Heart left ventricle (tissue), 16 donors: ENCODE measurements around the gene ST6GALNAC5. TPM values are rescaled to one million over a fixed set of nuclear protein-coding genes. Genes with fewer than 3 reads are reported as not detected.

Experiments used
- ATAC-seq, 4 donors: fragments of 200-7000 bp; cut with Tn5 transposase; one replicate each; pipeline ENCODE4 v1.9.1; 2020 to 2022; ENCODE audit warnings: moderate library complexity in 4 of 4, mild to moderate bottlenecking in 3 of 4, moderate number of reproducible peaks in 1 of 4
- DNase-seq, 5 donors: peaks; one replicate each; pipeline ENCODE4 v3.0.0-alpha.2; 2020
- H3K27ac ChIP-seq, 12 donors: fragments of 200-600 bp; sonication (generic) in 4 of 12; one replicate each; pipeline versions ENCODE4 v1.5.0 to v1.8.0; 2016 to 2022; ENCODE audit warnings: mild to moderate bottlenecking in 2 of 12
- H3K27me3 ChIP-seq, 9 donors: fragments of 200-600 bp; sonication (generic) in 2 of 9; one replicate each; pipeline versions ENCODE4 v1.5.1 to v1.8.0; 2016 to 2022; ENCODE audit warnings: mild to moderate bottlenecking in 3 of 9
- H3K36me3 ChIP-seq, 9 donors: fragments of 200-600 bp; sonication (generic) in 2 of 9; one replicate each; pipeline versions ENCODE4 v1.5.0 to v1.8.0; 2018 to 2022; ENCODE audit warnings: mild to moderate bottlenecking in 2 of 9
- H3K4me1 ChIP-seq, 12 donors: fragments of 200-600 bp; sonication (generic) in 4 of 12; one replicate each; pipeline versions ENCODE4 v1.5.0 to v1.8.0; 2016 to 2022; ENCODE audit warnings: mild to moderate bottlenecking in 3 of 12
- H3K4me3 ChIP-seq, 12 donors: fragments of 200-600 bp; sonication (generic) in 4 of 12; one replicate each; pipeline versions ENCODE4 v1.5.0 to v1.8.0; 2017 to 2022; ENCODE audit warnings: mild to moderate bottlenecking in 9 of 12, moderate library complexity in 4 of 12
- H3K9me3 ChIP-seq, 12 donors: fragments of 200-600 bp; sonication (generic) in 4 of 12; one replicate each; pipeline versions ENCODE4 v1.5.0 to v1.8.0; 2016 to 2022; ENCODE audit warnings: mild to moderate bottlenecking in 1 of 12
- CTCF ChIP-seq, 12 donors: fragments of 200-600 bp; sonication (generic) in 4 of 12; IDR thresholded peaks; one replicate each; pipeline versions ENCODE4 v1.5.0 to v1.8.0; 2018 to 2022; ENCODE audit warnings: antibody characterized with exemption in 12 of 12, mild to moderate bottlenecking in 5 of 12
- POLR2A ChIP-seq, 2 donors: fragments of 450-650 bp; IDR thresholded peaks; one replicate each; pipeline ENCODE4 v1.6.1; 2017; ENCODE audit warnings: antibody characterized with exemption in 2 of 2, mild to moderate bottlenecking in 2 of 2, moderate library complexity in 2 of 2
- WGBS, 4 donors: extraction: QIAGEN DNeasy Blood & Tissue Kit in 2 of 4; methylation state at CpG; one replicate each; pipeline versions ENCODE4 v1.1.5 to v1.1.7; 2013 to 2018; 5-methylcytosine and 5-hydroxymethylcytosine counted together
- intact Hi-C, 10 donors: fragments of 100-400 bp; cut with DNase I; formaldehyde crosslinking; loops; one replicate each; pipeline versions ENCODE4 v1.11.1 to v1.14.2; 2022
- polyA plus RNA-seq, 2 donors: library from polyadenylated mRNA; stranded (reverse); fragments of 200-250 nt; gene quantifications; one replicate each; pipeline ENCODE4 v1.2.3, GENCODE V29; 2013
- total RNA-seq, 9 donors: library from RNA; depleted of rRNA in 2 of 9; stranded (reverse); fragments of >200 nt in 2 of 9; fragmentation: NEBNext Ultra II Directional in 3 of 9; extraction: Animal tissue kit (Norgen Biotek cat#: 25700) in 3 of 9; gene quantifications; one replicate each; pipeline versions ENCODE4 v1.1.0 to v1.2.4, GENCODE V29; 2016 to 2023
- donor health status: ischemic (EF 13 %, LVEDD 7.1; RV severe dilation, severe dysfunction).
- donor health status: healthy with polysubstance abuse.
- donor health status: DM: no; HTN: yes; CAD: no.
- donor health status: DM: no; HTN: no; CAD: no.
- donor health status: ischemic (EF 25% LVEDD 6.9; RV normal size, moderate dysfunction).
- donor health status: ischemic (EF 25% LVEDD 5.7; RV mildly dilated, moderate dysfunction).
- donor health status: healthy.
- donor health status: DM: yes; HTN: yes; CAD: no.
- donor health status: ischemic (EF 35%, LVEDD 5.7; RV mildly dilated, moderate dysfunction).
- donor health status: nonischemic (EF 11% LVEDD 7.7; RV severe dilation, severe dysfunction).
- donor health status: DM: yes; HTN: yes; CAD: no.
- donor health status: PGD.
- donor health status: ischemic (EF 29% LVEDD 5.4; RV normal size, mild dysfunction).
- donor health status: nonischemic (EF 23%, LVEDD 6.1; RV moderate dilation, normal function).

Gene ST6GALNAC5
- total and polyA plus RNA-seq, 11 donors: 0.14 to 0.83 (median 0.45) TPM; not detected in 2

- intact Hi-C loops: no loop called here
- Histone ChIP-seq H3K4me3 (no peak overlapping the region), H3K27me3 (peaks cover 0 to 7% (median 0%) of the 10 kb centered on the region in 9 donors), H3K36me3 (no peaks in the 10 kb centered on the region), H3K27ac (no peak overlapping the region), H3K4me1 (no peaks in the 10 kb centered on the region), H3K9me3 (no peaks in the 10 kb centered on the region)
- TF ChIP-seq CTCF (IDR thresholded peaks at IDR 0.05): no peak
- no peak for TF ChIP-seq POLR2A (IDR thresholded peaks at IDR 0.05)
- 72 to 79% (median 74%) methylated on average over 7 of the region's 7 CpGs for WGBS, 4 donors
- ATAC-seq: no peak
- DNase-seq: no peak
Observed at GRCh38 chr1:77065693-77066342, 198.5 kb downstream of the ST6GALNAC5 start.

GRCh38 chr1:77068013-77068412 is 200.7 kb downstream of the ST6GALNAC5 start:
- H3K36me3 ChIP-seq: no peaks in the 10 kb centered on the region
- DNase-seq (no peak), ATAC-seq (no peak)
- no peak overlapping the region for H3K4me3 ChIP-seq
- no peak overlapping the region for H3K27ac ChIP-seq
- no peak for TF ChIP-seq CTCF (IDR thresholded peaks at IDR 0.05)
- TF ChIP-seq POLR2A (IDR thresholded peaks at IDR 0.05): no peak
- no peaks in the 10 kb centered on the region for H3K27me3 ChIP-seq
- intact Hi-C loops: no loop called here
- H3K4me1 ChIP-seq: no peaks in the 10 kb centered on the region
- 78 to 95% (median 86%) methylated on average over 2 of the region's 2 CpGs for WGBS, 4 donors
- no peaks in the 10 kb centered on the region for H3K9me3 ChIP-seq

- no peak overlapping the region for H3K4me3 ChIP-seq
- DNase-seq (no peak), ATAC-seq (no peak)
- TF ChIP-seq POLR2A (IDR thresholded peaks at IDR 0.05): no peak
- no peak for TF ChIP-seq CTCF (IDR thresholded peaks at IDR 0.05)
- H3K4me1 ChIP-seq: peaks cover 0 to under 1% (median 0%) of the 10 kb centered on the region in 12 donors
- H3K9me3 ChIP-seq: no peaks in the 10 kb centered on the region
- H3K36me3 ChIP-seq: no peaks in the 10 kb centered on the region
- 69 to 75% (median 72%) methylated on average over 2 of the region's 2 CpGs for WGBS, 4 donors
- no peaks in the 10 kb centered on the region for H3K27me3 ChIP-seq
- intact Hi-C loops: no loop called here
- H3K27ac ChIP-seq: no peak overlapping the region
Observed at GRCh38 chr1:77076759-77077158, 209.5 kb downstream of the ST6GALNAC5 start.

GRCh38 chr1:77081834-77082233 is 214.6 kb downstream of the ST6GALNAC5 start:
- intact Hi-C loops: no loop called here
- H3K4me3 ChIP-seq: no peak overlapping the region
- 44 to 64% (median 57%) methylated on average over 4 of the region's 4 CpGs for WGBS, 4 donors
- H3K4me1 ChIP-seq: peaks cover 0 to 4% (median 0%) of the 10 kb centered on the region in 12 donors
- TF ChIP-seq CTCF (IDR thresholded peaks at IDR 0.05) (no peak), POLR2A (IDR thresholded peaks at IDR 0.05) (no peak)
- H3K27ac ChIP-seq: no peak overlapping the region
- H3K36me3 ChIP-seq: no peaks in the 10 kb centered on the region
- H3K9me3 ChIP-seq: no peaks in the 10 kb centered on the region
- DNase-seq (peak in 2 of 5 donors; percentile 33 to 43), ATAC-seq (peak in 3 of 4 donors; percentile 64 to 88 (median 84))
- H3K27me3 ChIP-seq: no peaks in the 10 kb centered on the region
